Stimulated activated CD4-positive, alpha-beta T cell treated with anti-CD3 and anti-CD28 coated beads, Interleukin-15, amount 100 ng/mL, for 24 hours (primary cell): ENCODE data around the gene C5orf63.
"Not testable (repeated sequence)": the region's sequence is repeated elsewhere in the genome, so short reads cannot be mapped to it uniquely, and the experiment has no call there.

ENCODE experiments used
- DNase-seq: peaks from one replicate; pipeline ENCODE4 v3.0.0-alpha.2; 2020

Gene C5orf63

GRCh38 chr5:127005282-127005681 lies 68.0 kb downstream of the C5orf63 start:
- DNase-seq = not testable (repeated sequence)

- no peak for DNase-seq
These were observed 68.6 kb downstream of the C5orf63 start for GRCh38 chr5:127004721-127005120.

GRCh38 chr5:127003798-127004495 lies 69.4 kb downstream of the C5orf63 start:
- DNase-seq = no peak

- no peak for DNase-seq
These were observed 70.9 kb downstream of the C5orf63 start for GRCh38 chr5:127002390-127002789.

- no peak for DNase-seq
These were observed 71.5 kb downstream of the C5orf63 start for GRCh38 chr5:127001621-127002296.
